HFFc6 (cell line): ENCODE results near the gene CNNM4. TPM values are rescaled to one million over a fixed set of nuclear protein-coding genes. Genes with fewer than 3 reads are reported as not detected.
A peak's percentile ranks its signal among the peaks of the same experiment; 100 is the strongest.

Source experiments
- DNase-seq: peaks from one replicate; pipeline ENCODE4 v3.0.0-alpha.2; 2018
- H3K27ac Mint-ChIP-seq: 2 replicates; pipeline ENCODE4 v1.8.0; 2020; ENCODE audit warnings: mild to moderate bottlenecking, mixed read lengths
- H3K27me3 Mint-ChIP-seq: 2 replicates; pipeline ENCODE4 v1.8.0; 2021; ENCODE audit warnings: mild to moderate bottlenecking, moderate library complexity, mixed read lengths; ENCODE audit not compliant: insufficient read depth
- H3K36me3 Mint-ChIP-seq: 2 replicates; pipeline ENCODE4 v1.8.0; 2021; ENCODE audit warnings: low read depth, mixed read lengths
- H3K4me1 Mint-ChIP-seq: 2 replicates; pipeline ENCODE4 v1.8.0; 2020; ENCODE audit warnings: low read depth, mixed read lengths
- H3K4me3 Mint-ChIP-seq: 2 replicates; pipeline ENCODE4 v1.8.0; 2020; ENCODE audit warnings: mild to moderate bottlenecking, moderate library complexity, mixed read lengths
- H3K9me3 Mint-ChIP-seq: 2 replicates; pipeline ENCODE4 v1.8.0; 2020; ENCODE audit warnings: mild to moderate bottlenecking, mixed read lengths
- total RNA-seq, 6 experiments: library from RNA; stranded (reverse); fragmentation: NEBNext Ultra II Directional; extraction: Animal tissue kit (Norgen Biotek cat#: 25700); gene quantifications; 2 replicates in 1 of 6; 3 replicates in 5 of 6; pipeline ENCODE4 v1.2.3, GENCODE V29; 2021
- TF ChIP-seq, protein P1 (sequence below): fragments of 200-600 bp; sonication (generic); IDR thresholded peaks from 2 replicates; pipeline ENCODE4 v1.5.0; 2021; ENCODE audit warnings: antibody characterized with exemption, mild to moderate bottlenecking

The CNNM4 gene
- total RNA-seq, 6 experiments from 2014 or later, result 4.4 to 5.4 (median 5.1) TPM

DNA sequence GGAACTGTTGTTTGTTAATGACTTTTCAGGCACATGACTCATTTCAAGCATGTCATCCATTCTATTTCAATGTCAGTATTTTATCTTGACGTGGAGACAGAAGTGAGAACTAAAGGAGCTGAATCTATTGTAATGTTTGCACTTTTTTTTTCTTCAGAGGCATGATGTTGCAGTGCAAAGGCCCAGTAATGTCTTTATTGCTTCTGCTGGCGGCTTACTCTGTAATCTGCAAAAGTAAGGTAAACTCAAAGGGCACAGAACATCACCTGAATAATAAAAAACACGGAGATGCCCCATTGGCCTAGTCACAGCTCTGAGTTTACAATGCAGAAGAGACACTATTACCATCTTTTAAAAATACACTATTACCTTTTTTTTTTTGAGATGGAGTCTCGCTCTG lies 53.0 kb downstream of the CNNM4 start:
- Mint-ChIP-seq H3K36me3 (peaks cover 4% of the 10 kb centered on the region; the same call in 1 of the 2 replicates), H3K4me3 (no peak overlapping the region), H3K9me3 (no peaks in the 10 kb centered on the region), H3K27ac (no peak overlapping the region), H3K27me3 (no peaks in the 10 kb centered on the region; the same call in 1 of the 2 replicates), H3K4me1 (peaks cover 23% of the 10 kb centered on the region)
- DNase-seq, result no peak
- TF ChIP-seq, protein P1, sequence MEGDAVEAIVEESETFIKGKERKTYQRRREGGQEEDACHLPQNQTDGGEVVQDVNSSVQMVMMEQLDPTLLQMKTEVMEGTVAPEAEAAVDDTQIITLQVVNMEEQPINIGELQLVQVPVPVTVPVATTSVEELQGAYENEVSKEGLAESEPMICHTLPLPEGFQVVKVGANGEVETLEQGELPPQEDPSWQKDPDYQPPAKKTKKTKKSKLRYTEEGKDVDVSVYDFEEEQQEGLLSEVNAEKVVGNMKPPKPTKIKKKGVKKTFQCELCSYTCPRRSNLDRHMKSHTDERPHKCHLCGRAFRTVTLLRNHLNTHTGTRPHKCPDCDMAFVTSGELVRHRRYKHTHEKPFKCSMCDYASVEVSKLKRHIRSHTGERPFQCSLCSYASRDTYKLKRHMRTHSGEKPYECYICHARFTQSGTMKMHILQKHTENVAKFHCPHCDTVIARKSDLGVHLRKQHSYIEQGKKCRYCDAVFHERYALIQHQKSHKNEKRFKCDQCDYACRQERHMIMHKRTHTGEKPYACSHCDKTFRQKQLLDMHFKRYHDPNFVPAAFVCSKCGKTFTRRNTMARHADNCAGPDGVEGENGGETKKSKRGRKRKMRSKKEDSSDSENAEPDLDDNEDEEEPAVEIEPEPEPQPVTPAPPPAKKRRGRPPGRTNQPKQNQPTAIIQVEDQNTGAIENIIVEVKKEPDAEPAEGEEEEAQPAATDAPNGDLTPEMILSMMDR, result no peak

DNA sequence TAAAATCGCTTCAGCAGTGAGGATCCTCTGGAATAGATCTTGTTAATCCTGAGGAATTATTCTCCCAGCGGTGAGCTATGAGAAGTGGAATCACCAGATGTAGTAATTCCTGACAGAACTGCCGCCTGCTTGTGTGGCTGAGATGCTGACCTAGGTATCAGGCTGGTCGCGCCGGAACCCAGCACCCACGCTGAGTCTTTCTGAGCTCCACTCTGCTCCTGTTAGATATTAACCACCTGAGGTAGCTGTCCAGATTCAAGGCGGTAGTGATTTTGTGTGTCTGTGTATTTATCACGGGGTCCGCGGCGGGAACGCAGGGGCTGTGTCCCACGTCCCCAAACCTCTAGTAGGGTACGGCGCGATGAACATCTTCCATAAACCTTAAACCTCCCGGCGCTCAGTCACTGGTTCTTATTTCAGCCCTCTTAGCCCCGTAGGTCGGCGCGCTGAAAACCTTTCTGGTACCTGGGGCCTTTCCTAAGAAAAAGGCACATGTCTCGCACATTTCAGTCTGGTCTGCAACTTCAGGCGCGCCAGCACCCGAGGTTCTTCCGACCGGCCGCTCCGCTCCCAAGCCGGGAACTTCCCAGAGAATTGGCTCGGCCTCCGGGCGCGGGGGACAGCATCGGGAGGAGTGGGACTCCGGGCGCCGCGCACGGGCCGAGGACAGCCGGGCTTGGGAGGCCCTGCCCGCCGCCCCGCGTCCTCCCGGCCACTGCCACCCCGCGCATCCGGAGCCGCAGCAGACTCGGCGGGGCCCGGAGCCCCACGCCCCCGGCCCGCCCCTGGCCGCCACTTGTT lies 54.8 kb downstream of the CNNM4 start:
- TF ChIP-seq, protein P1, result no peak
- DNase-seq, result peak; percentile 45
- H3K27me3 Mint-ChIP-seq, result no peaks in the 10 kb centered on the region
- peak overlapping the region; percentile 93 for H3K4me3 Mint-ChIP-seq
- peaks cover 4% of the 10 kb centered on the region for H3K36me3 Mint-ChIP-seq
- H3K4me1 Mint-ChIP-seq, result peaks cover 24% of the 10 kb centered on the region
- no peaks in the 10 kb centered on the region for H3K9me3 Mint-ChIP-seq
- peak overlapping the region; percentile 44; the same call in 1 of the 2 replicates for H3K27ac Mint-ChIP-seq

DNA sequence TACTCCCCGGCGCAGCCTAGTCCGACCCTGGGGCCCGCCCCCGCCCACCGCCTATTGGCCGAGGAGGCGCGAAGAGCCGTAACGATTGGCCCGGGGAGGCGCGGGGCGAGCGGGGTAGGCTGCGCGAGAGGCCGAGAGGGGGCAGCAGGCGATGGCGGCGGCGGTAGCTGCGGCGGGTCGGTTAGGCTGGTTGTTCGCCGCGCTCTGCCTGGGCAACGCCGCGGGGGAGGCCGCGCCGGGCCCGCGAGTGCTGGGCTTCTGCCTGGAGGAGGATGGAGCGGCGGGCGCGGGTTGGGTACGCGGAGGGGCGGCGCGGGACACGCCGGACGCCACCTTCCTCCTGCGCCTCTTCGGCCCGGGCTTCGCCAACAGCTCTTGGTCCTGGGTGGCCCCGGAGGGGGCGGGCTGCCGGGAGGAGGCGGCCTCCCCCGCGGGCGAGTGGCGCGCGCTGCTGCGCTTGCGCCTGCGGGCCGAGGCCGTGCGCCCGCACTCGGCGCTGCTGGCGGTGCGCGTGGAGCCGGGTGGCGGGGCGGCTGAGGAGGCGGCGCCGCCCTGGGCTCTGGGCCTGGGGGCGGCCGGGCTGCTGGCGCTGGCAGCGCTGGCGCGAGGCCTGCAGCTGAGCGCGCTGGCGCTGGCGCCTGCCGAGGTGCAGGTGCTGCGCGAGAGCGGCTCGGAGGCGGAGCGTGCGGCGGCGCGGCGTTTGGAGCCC lies 55.6 kb downstream of the CNNM4 start, which contains the start of gene CNNM3:
CNNM3 (plus strand) TSS at position 142 of the 709 bp plus-strand sequence; CDS start at position 152, 10 bp downstream.
- H3K36me3 Mint-ChIP-seq, result peaks cover 4% of the 10 kb centered on the region
- H3K4me1 Mint-ChIP-seq, result peaks cover 24% of the 10 kb centered on the region
- H3K4me3 Mint-ChIP-seq, result peak within 1 kb of the TSS; percentile 93
- TF ChIP-seq, protein P1, result peak; percentile 82
- H3K27ac Mint-ChIP-seq, result peak within 1 kb of the TSS; percentile 44; the same call in 1 of the 2 replicates
- DNase-seq, result peak; percentile 90
- H3K27me3 Mint-ChIP-seq, result no peaks in the 10 kb centered on the region
- no peaks in the 10 kb centered on the region for H3K9me3 Mint-ChIP-seq

DNA sequence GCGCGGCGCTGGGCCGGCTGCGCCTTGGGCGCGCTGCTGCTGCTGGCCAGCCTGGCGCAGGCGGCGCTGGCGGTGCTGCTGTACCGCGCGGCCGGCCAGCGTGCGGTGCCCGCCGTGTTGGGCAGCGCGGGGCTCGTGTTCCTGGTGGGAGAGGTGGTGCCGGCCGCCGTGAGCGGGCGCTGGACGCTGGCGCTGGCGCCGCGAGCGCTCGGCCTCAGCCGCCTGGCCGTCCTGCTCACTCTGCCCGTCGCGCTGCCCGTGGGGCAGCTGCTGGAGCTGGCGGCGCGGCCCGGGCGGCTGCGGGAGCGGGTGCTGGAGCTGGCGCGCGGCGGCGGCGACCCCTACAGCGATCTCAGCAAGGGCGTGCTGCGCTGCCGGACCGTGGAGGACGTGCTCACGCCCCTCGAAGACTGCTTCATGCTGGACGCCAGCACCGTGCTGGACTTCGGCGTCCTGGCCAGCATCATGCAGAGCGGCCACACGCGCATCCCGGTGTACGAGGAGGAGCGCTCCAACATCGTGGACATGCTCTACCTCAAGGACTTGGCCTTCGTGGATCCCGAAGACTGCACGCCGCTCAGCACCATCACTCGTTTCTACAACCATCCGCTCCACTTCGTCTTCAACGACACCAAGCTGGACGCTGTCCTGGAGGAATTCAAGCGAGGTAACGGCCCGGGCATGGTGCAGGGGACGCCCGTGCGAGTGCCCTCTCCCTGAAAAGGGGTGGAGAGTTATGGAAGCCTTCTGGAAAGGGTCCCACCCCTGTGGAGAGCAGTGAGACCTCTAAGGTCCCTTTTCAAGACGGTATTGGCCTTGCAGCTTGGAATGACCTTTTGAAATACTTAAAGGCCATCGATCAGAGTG lies 56.4 kb downstream of the CNNM4 start:
- Mint-ChIP-seq H3K36me3 (peaks cover 4% of the 10 kb centered on the region), H3K27ac (no peak overlapping the region), H3K27me3 (no peaks in the 10 kb centered on the region), H3K4me1 (peaks cover 24% of the 10 kb centered on the region), H3K9me3 (no peaks in the 10 kb centered on the region), H3K4me3 (peak overlapping the region; percentile 80)
- TF ChIP-seq, protein P1, result no peak
- no peak for DNase-seq

DNA sequence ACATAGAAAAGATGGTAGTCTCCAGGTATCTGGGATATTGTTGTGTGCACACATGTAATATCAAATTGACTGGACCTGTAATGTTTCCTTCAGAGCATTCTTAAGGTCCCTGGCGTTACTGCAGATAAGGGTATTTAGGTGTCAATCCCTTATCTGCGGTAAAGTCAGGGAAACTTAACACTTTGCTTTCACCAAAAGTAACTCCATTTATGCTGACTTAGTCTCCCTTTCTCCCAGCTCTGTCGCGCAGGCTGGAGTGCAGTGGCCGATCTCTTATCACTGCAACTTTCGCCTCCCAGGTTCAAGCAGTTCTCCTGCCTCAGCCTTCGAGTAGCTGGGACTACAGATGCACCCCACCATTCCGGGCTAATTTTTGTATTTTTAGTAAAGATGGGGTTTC lies 57.2 kb downstream of the CNNM4 start:
- Mint-ChIP-seq H3K4me3 (peak overlapping the region; percentile 80), H3K9me3 (no peaks in the 10 kb centered on the region), H3K4me1 (peaks cover 24% of the 10 kb centered on the region), H3K27ac (no peak overlapping the region), H3K27me3 (no peaks in the 10 kb centered on the region), H3K36me3 (peaks cover 4% of the 10 kb centered on the region)
- DNase-seq, result no peak
- TF ChIP-seq, protein P1, result no peak
